ENCODE results near the gene CPNE8. TPM values are rescaled to one million over a fixed set of nuclear protein-coding genes. Genes with fewer than 3 reads are reported as not detected.

The CPNE8 gene
- total RNA-seq, 2 experiments from 2014 or later, result 1.3 to 1.6 TPM

- no peak for ATAC-seq
- Mint-ChIP-seq H3K4me1 (ENCODE audit: low read depth) (no peaks in the 10 kb centered on the region), H3K36me3 (ENCODE audit: low read depth) (no peaks in the 10 kb centered on the region), H3K4me3 (no peak overlapping the region), H3K27ac (no peak overlapping the region), H3K27me3 (ENCODE audit: low read depth) (no peaks in the 10 kb centered on the region), H3K9me3 (ENCODE audit: insufficient read depth) (no peaks in the 10 kb centered on the region)
- POLR2A ChIA-PET, result no interaction called here
- CTCF ChIA-PET, result no interaction called here
- no peak for DNase-seq
Observed at GRCh38 chr12:38648813-38649212, 256.6 kb downstream of the CPNE8 start.

GRCh38 chr12:38646146-38646545 is 259.2 kb downstream of the CPNE8 start:
- no peaks in the 10 kb centered on the region for H3K36me3 Mint-ChIP-seq (ENCODE audit: low read depth)
- H3K27me3 Mint-ChIP-seq (ENCODE audit: low read depth), result no peaks in the 10 kb centered on the region
- ChIA-PET CTCF (no interaction called here), POLR2A (no interaction called here)
- no peak overlapping the region for H3K4me3 Mint-ChIP-seq
- H3K9me3 Mint-ChIP-seq (ENCODE audit: insufficient read depth), result peaks cover 3% of the 10 kb centered on the region
- DNase-seq, result no peak
- H3K4me1 Mint-ChIP-seq (ENCODE audit: low read depth), result no peaks in the 10 kb centered on the region
- no peak overlapping the region for H3K27ac Mint-ChIP-seq
- ATAC-seq, result no peak

- no peaks in the 10 kb centered on the region for H3K27me3 Mint-ChIP-seq (ENCODE audit: low read depth)
- peaks cover 10% of the 10 kb centered on the region for H3K9me3 Mint-ChIP-seq (ENCODE audit: insufficient read depth)
- no peaks in the 10 kb centered on the region for H3K36me3 Mint-ChIP-seq (ENCODE audit: low read depth)
- CTCF ChIA-PET, result no interaction called here
- no peaks in the 10 kb centered on the region for H3K4me1 Mint-ChIP-seq (ENCODE audit: low read depth)
- H3K4me3 Mint-ChIP-seq, result no peak overlapping the region
- H3K27ac Mint-ChIP-seq, result no peak overlapping the region
- ATAC-seq, result no peak
- POLR2A ChIA-PET, result no interaction called here
- DNase-seq, result no peak
Observed at GRCh38 chr12:38639625-38640024, 265.8 kb downstream of the CPNE8 start.

GRCh38 chr12:38638401-38638800 is 267.0 kb downstream of the CPNE8 start:
- Mint-ChIP-seq H3K4me1 (ENCODE audit: low read depth) (no peaks in the 10 kb centered on the region), H3K4me3 (no peak overlapping the region), H3K36me3 (ENCODE audit: low read depth) (no peaks in the 10 kb centered on the region), H3K27ac (no peak overlapping the region), H3K9me3 (ENCODE audit: insufficient read depth) (peaks cover 10% of the 10 kb centered on the region), H3K27me3 (ENCODE audit: low read depth) (no peaks in the 10 kb centered on the region)
- ChIA-PET POLR2A (no interaction called here), CTCF (no interaction called here)
- DNase-seq (no peak), ATAC-seq (no peak)

- Mint-ChIP-seq H3K36me3 (ENCODE audit: low read depth) (no peaks in the 10 kb centered on the region), H3K9me3 (ENCODE audit: insufficient read depth) (peaks cover 7% of the 10 kb centered on the region), H3K4me3 (no peak overlapping the region), H3K27ac (no peak overlapping the region), H3K27me3 (ENCODE audit: low read depth) (no peaks in the 10 kb centered on the region), H3K4me1 (ENCODE audit: low read depth) (no peaks in the 10 kb centered on the region)
- ChIA-PET CTCF (no interaction called here), POLR2A (no interaction called here)
- ATAC-seq (no peak), DNase-seq (no peak)
Observed at GRCh38 chr12:38633511-38633910, 271.9 kb downstream of the CPNE8 start.

GRCh38 chr12:38629064-38629463 is 276.3 kb downstream of the CPNE8 start:
- CTCF ChIA-PET, result no interaction called here
- Mint-ChIP-seq H3K27ac (no peak overlapping the region), H3K27me3 (ENCODE audit: low read depth) (no peaks in the 10 kb centered on the region), H3K4me1 (ENCODE audit: low read depth) (no peaks in the 10 kb centered on the region), H3K4me3 (no peak overlapping the region), H3K36me3 (ENCODE audit: low read depth) (no peaks in the 10 kb centered on the region), H3K9me3 (ENCODE audit: insufficient read depth) (no peaks in the 10 kb centered on the region)
- POLR2A ChIA-PET, result no interaction called here
- ATAC-seq, result no peak
- DNase-seq, result no peak

- POLR2A ChIA-PET, result no interaction called here
- DNase-seq (no peak), ATAC-seq (no peak)
- Mint-ChIP-seq H3K27me3 (ENCODE audit: low read depth) (no peaks in the 10 kb centered on the region), H3K36me3 (ENCODE audit: low read depth) (no peaks in the 10 kb centered on the region), H3K4me1 (ENCODE audit: low read depth) (no peaks in the 10 kb centered on the region), H3K4me3 (no peak overlapping the region), H3K9me3 (ENCODE audit: insufficient read depth) (no peaks in the 10 kb centered on the region), H3K27ac (no peak overlapping the region)
- CTCF ChIA-PET, result no interaction called here
Observed at GRCh38 chr12:38628288-38628687, 277.1 kb downstream of the CPNE8 start.

GRCh38 chr12:38625306-38625705 is 280.1 kb downstream of the CPNE8 start:
- H3K27ac Mint-ChIP-seq, result no peak overlapping the region

GRCh38 chr12:38614171-38614570 is 291.2 kb downstream of the CPNE8 start:
- POLR2A ChIA-PET, result no interaction called here
- no peaks in the 10 kb centered on the region for H3K4me1 Mint-ChIP-seq (ENCODE audit: low read depth)

More at GRCh38 chr12:38625306-38625705, 280.1 kb downstream of the CPNE8 start:
- Mint-ChIP-seq H3K9me3 (ENCODE audit: insufficient read depth) (no peaks in the 10 kb centered on the region), H3K27me3 (ENCODE audit: low read depth) (no peaks in the 10 kb centered on the region), H3K4me3 (no peak overlapping the region), H3K36me3 (ENCODE audit: low read depth) (no peaks in the 10 kb centered on the region), H3K4me1 (ENCODE audit: low read depth) (no peaks in the 10 kb centered on the region)
- no peak for DNase-seq
- ATAC-seq, result no peak
- ChIA-PET POLR2A (no interaction called here), CTCF (no interaction called here)

GRCh38 chr12:38610808-38611350 is 294.5 kb downstream of the CPNE8 start:
- Mint-ChIP-seq H3K36me3 (ENCODE audit: low read depth) (no peaks in the 10 kb centered on the region), H3K27me3 (ENCODE audit: low read depth) (no peaks in the 10 kb centered on the region), H3K4me1 (ENCODE audit: low read depth) (no peaks in the 10 kb centered on the region), H3K4me3 (no peak overlapping the region), H3K27ac (no peak overlapping the region), H3K9me3 (ENCODE audit: insufficient read depth) (peaks cover 17% of the 10 kb centered on the region)
- no peak for DNase-seq
- CTCF ChIA-PET, result interaction anchor here (1.2 kb wide), 1 partner anchor 10 kb away, joined by 3 read pairs; no protein-coding TSS in a partner anchor
- POLR2A ChIA-PET, result no interaction called here
- ATAC-seq, result no peak

More at GRCh38 chr12:38614171-38614570, 291.2 kb downstream of the CPNE8 start:
- CTCF ChIA-PET, result no interaction called here
- ATAC-seq, result no peak
- Mint-ChIP-seq H3K27ac (no peak overlapping the region), H3K4me3 (no peak overlapping the region), H3K27me3 (ENCODE audit: low read depth) (no peaks in the 10 kb centered on the region), H3K9me3 (ENCODE audit: insufficient read depth) (peaks cover 22% of the 10 kb centered on the region), H3K36me3 (ENCODE audit: low read depth) (no peaks in the 10 kb centered on the region)
- DNase-seq, result no peak

GRCh38 chr12:38607295-38607694 is 298.1 kb downstream of the CPNE8 start:
- H3K4me3 Mint-ChIP-seq, result no peak overlapping the region
- H3K36me3 Mint-ChIP-seq (ENCODE audit: low read depth), result no peaks in the 10 kb centered on the region
- H3K9me3 Mint-ChIP-seq (ENCODE audit: insufficient read depth), result peaks cover 17% of the 10 kb centered on the region
- no peak overlapping the region for H3K27ac Mint-ChIP-seq
- ChIA-PET CTCF (no interaction called here), POLR2A (no interaction called here)
- no peak for DNase-seq
- H3K4me1 Mint-ChIP-seq (ENCODE audit: low read depth), result no peaks in the 10 kb centered on the region
- no peaks in the 10 kb centered on the region for H3K27me3 Mint-ChIP-seq (ENCODE audit: low read depth)
- no peak for ATAC-seq

Measured in activated CD8-positive, alpha-beta T cell treated with anti-CD3 and anti-CD28 coated beads, Interleukin-2, amount 10 ng/mL, durations not matched to agents 7 days and 5 days (primary cell).